Glutamatergic neuron (in vitro differentiated cells): ENCODE data around the gene CUEDC1. TPM values are rescaled to one million over a fixed set of nuclear protein-coding genes. Genes with fewer than 3 reads are reported as not detected.

ENCODE experiments used
- DNase-seq: peaks from one replicate; pipeline ENCODE4 v3.0.0; 2022
- H3K27ac Mint-ChIP-seq: one replicate; pipeline ENCODE4 v1.8.0; 2020; ENCODE audit warnings: mild to moderate bottlenecking, mixed read lengths, inconsistent platforms; ENCODE audit not compliant: unreplicated experiment
- H3K27me3 Mint-ChIP-seq: one replicate; pipeline ENCODE4 v1.8.0; 2020; ENCODE audit warnings: mild to moderate bottlenecking, moderate library complexity, mixed read lengths, inconsistent platforms; ENCODE audit not compliant: unreplicated experiment
- H3K36me3 Mint-ChIP-seq: one replicate; pipeline ENCODE4 v1.8.0; 2020; ENCODE audit warnings: mild to moderate bottlenecking, mixed read lengths, inconsistent platforms; ENCODE audit not compliant: unreplicated experiment
- H3K4me1 Mint-ChIP-seq: one replicate; pipeline ENCODE4 v1.8.0; 2020; ENCODE audit warnings: mild to moderate bottlenecking, low read depth, mixed read lengths, inconsistent platforms; ENCODE audit not compliant: unreplicated experiment
- H3K4me3 Mint-ChIP-seq: one replicate; pipeline ENCODE4 v1.8.0; 2020; ENCODE audit warnings: mild to moderate bottlenecking, mixed read lengths, inconsistent platforms; ENCODE audit not compliant: unreplicated experiment
- H3K9me3 Mint-ChIP-seq: one replicate; pipeline ENCODE4 v1.8.0; 2020; ENCODE audit warnings: mild to moderate bottlenecking, moderate library complexity, mixed read lengths, inconsistent platforms; ENCODE audit not compliant: unreplicated experiment
- CTCF ChIP-seq: fragments of 200-600 bp; sonication (generic); IDR thresholded peaks from one replicate; pipeline ENCODE4 v1.5.0; 2021; ENCODE audit not compliant: partially characterized antibody, unreplicated experiment
- total RNA-seq: library from RNA; stranded (reverse); fragmentation: NEBNext Ultra II Directional; extraction: Animal tissue kit (Norgen Biotek cat#: 25700); gene quantifications from one replicate; pipeline ENCODE4 v1.2.1, GENCODE V29; 2021; ENCODE audit not compliant: unreplicated experiment

The CUEDC1 gene
- total RNA-seq, 1 donor from 2014 or later: 22.9 TPM

GRCh38 chr17:57931488-57932137 lies 23.6 kb downstream of the CUEDC1 start:
- no peak for DNase-seq
- peaks cover 20% of the 10 kb centered on the region for H3K4me1 Mint-ChIP-seq
- no peaks in the 10 kb centered on the region for H3K36me3 Mint-ChIP-seq
- no peak overlapping the region for H3K4me3 Mint-ChIP-seq
- H3K27me3 Mint-ChIP-seq: peaks cover 1% of the 10 kb centered on the region
- H3K9me3 Mint-ChIP-seq: peaks cover 4% of the 10 kb centered on the region
- no peak overlapping the region for H3K27ac Mint-ChIP-seq
- no peak for TF ChIP-seq CTCF

GRCh38 chr17:57930239-57930638 lies 25.0 kb downstream of the CUEDC1 start:
- Mint-ChIP-seq H3K4me3 (no peak overlapping the region), H3K9me3 (peaks cover 7% of the 10 kb centered on the region), H3K27ac (no peak overlapping the region), H3K4me1 (peaks cover 22% of the 10 kb centered on the region), H3K36me3 (no peaks in the 10 kb centered on the region), H3K27me3 (peaks cover 1% of the 10 kb centered on the region)
- no peak for DNase-seq
- TF ChIP-seq CTCF: no peak

GRCh38 chr17:57929386-57929785 lies 25.8 kb downstream of the CUEDC1 start:
- Mint-ChIP-seq H3K36me3 (no peaks in the 10 kb centered on the region), H3K4me1 (peaks cover 25% of the 10 kb centered on the region), H3K27ac (no peak overlapping the region)

GRCh38 chr17:57928928-57929327 lies 26.3 kb downstream of the CUEDC1 start:
- Mint-ChIP-seq H3K4me3 (no peak overlapping the region), H3K27ac (no peak overlapping the region), H3K36me3 (no peaks in the 10 kb centered on the region), H3K4me1 (peaks cover 25% of the 10 kb centered on the region), H3K27me3 (peaks cover 3% of the 10 kb centered on the region), H3K9me3 (peaks cover 7% of the 10 kb centered on the region)
- no peak for DNase-seq
- TF ChIP-seq CTCF: no peak

More at GRCh38 chr17:57929386-57929785, 25.8 kb downstream of the CUEDC1 start:
- Mint-ChIP-seq H3K9me3 (peaks cover 7% of the 10 kb centered on the region), H3K4me3 (no peak overlapping the region), H3K27me3 (peaks cover 3% of the 10 kb centered on the region)
- no peak for DNase-seq
- no peak for TF ChIP-seq CTCF

- Mint-ChIP-seq H3K27me3 (peaks cover 3% of the 10 kb centered on the region), H3K9me3 (peaks cover 8% of the 10 kb centered on the region), H3K27ac (no peak overlapping the region), H3K36me3 (no peaks in the 10 kb centered on the region), H3K4me1 (peaks cover 23% of the 10 kb centered on the region), H3K4me3 (no peak overlapping the region)
- no peak for DNase-seq
- TF ChIP-seq CTCF: no peak
Observed at GRCh38 chr17:57927048-57927723, 28.0 kb downstream of the CUEDC1 start.
